ENCODE data around the gene SPAG9.

DNA sequence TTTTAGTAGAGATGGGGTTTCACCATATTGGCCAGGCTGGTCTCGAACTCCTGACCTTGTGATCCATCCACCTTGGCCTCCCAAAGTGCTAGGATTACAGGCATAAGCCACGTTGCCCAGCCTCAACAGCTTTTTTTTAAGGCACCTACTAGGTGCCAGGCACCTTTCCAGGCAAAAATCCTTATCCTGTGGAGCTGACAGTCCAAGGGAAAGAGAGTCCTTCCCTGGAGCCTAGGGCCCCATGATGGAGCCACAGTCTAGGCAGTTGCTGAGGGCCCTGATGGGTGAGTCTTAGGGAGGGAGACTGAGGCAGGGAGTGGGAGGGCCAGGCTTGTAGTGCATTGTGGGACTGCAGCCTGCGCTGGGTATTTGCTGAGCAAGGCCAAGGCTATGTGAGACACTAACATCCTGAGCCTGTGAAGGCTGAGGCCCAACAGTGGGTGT lies 174.9 kb downstream of the SPAG9 start:
- TF ChIP-seq CTCF (IDR thresholded peaks at IDR 0.05; ENCODE audit: low read depth, low read length, poor library complexity, severe bottlenecking): no peak
- no peak for TF ChIP-seq EZH2phosphoT487 (IDR thresholded peaks at IDR 0.05; ENCODE audit: borderline replicate concordance, low read length)
